Measurements from ENCODE around the gene CASQ1. TPM values are rescaled to one million over a fixed set of nuclear protein-coding genes. Genes with fewer than 3 reads are reported as not detected.

CASQ1 gene
- not detected in 2 replicates for total RNA-seq
- not detected in 2 replicates for polyA plus RNA-seq
- not detected in 2 replicates for polyA plus RNA-seq (2011; cell fraction: cytosol; rRNA removed)
- not detected in 2 replicates for polyA plus RNA-seq (2011; cell fraction: nucleus; rRNA removed)
- polyA plus RNA-seq (2012), result not detected in 2 replicates
- not detected in 2 replicates for polyA minus RNA-seq
- polyA minus RNA-seq (2011; cell fraction: cytosol; rRNA and poly(A)+ RNA removed), result not detected
- polyA minus RNA-seq (2011; cell fraction: nucleus; rRNA and poly(A)+ RNA removed), result not detected in 2 replicates
- not detected for Bru-seq, nascent RNA
- not detected for BruChase-seq, experiment 1, labeled RNA remaining after a 6-hour chase
- not detected for BruChase-seq, experiment 2, labeled RNA remaining after a 2-hour chase
- long read RNA-seq, result 0 reads

DNA sequence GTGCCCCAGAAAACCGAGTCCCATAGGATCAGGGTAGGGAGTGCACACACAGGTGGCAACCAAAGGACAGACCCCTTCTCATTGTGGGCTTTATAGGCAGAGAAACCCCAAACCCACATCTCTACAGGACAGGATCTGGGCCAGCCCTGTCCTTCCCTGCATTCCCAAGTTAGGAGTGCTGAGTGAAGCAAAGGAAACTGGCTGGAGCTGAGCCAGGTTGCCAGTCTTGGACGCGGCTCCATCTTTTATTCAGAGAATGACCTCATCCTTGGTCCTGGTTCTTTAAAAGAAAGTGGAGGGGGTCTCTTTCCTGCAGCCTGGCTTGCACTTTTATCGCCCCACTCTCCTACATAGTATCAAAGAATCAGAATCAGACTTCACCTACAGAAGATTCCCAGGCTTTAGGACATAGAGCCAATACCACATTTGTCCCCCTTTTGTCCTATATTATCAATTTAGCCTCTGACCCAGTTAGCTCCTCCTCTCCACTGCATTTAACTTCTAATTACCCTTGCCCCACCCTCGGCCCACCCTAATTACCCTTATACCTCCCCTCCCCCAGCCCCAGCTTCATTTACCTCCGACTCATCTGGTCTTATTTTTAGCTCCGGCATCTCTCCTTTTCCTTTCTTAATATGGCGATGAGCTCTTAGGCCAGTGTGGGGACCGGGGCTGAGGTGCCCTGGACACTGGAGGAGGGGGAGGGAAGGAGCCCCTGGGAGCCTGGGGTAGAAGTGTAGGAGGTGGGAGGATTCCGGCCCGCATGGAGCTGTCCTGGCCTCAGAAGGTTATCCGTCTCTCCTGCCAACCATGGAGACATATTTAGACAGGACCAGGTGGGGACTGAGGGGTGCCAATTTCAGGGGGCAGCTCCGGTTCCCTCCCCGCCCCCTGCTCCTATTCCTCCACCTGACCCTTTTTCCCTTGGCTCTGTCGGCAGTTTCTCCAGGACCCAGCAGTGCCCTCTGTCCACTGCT lies at the start of gene CASQ1:
CASQ1 (plus strand) TSS at position 927 of the 977 bp plus-strand sequence. CDS start 177 bp downstream, outside the sequence.
- H2AFZ ChIP-seq (ENCODE audit: low read depth, low read length), result peak within 1 kb of the TSS; percentile 22
- no TSS peak for BruUV-seq (replicated peaks)
- H3K27me3 ChIP-seq (ENCODE audit: control insufficient read depth in 2 of 2, insufficient read depth in 2 of 2, low read length in 2 of 2), result peaks cover 0 to 4% of the 10 kb centered on the region in 2 experiments
- ChIA-PET CTCF (interaction anchor here (0.5 to 5.7 kb wide), 17 partner anchors 11 to 373 kb away, joined by 3 to 511 read pairs (median 3); partner anchors contain the start of gene PEX19), POLR2A (no interaction called here)
- H3K27ac ChIP-seq (ENCODE audit: insufficient read depth, low read depth, low read length), result no peak within 1 kb of the TSS
- TF ChIP-seq JUN (IDR thresholded peaks at IDR 0.05; ENCODE audit: borderline replicate concordance, insufficient read depth, insufficient read length, low read depth), result peak; percentile 39
- TF ChIP-seq, protein P1, sequence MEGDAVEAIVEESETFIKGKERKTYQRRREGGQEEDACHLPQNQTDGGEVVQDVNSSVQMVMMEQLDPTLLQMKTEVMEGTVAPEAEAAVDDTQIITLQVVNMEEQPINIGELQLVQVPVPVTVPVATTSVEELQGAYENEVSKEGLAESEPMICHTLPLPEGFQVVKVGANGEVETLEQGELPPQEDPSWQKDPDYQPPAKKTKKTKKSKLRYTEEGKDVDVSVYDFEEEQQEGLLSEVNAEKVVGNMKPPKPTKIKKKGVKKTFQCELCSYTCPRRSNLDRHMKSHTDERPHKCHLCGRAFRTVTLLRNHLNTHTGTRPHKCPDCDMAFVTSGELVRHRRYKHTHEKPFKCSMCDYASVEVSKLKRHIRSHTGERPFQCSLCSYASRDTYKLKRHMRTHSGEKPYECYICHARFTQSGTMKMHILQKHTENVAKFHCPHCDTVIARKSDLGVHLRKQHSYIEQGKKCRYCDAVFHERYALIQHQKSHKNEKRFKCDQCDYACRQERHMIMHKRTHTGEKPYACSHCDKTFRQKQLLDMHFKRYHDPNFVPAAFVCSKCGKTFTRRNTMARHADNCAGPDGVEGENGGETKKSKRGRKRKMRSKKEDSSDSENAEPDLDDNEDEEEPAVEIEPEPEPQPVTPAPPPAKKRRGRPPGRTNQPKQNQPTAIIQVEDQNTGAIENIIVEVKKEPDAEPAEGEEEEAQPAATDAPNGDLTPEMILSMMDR (IDR thresholded peaks at IDR 0.05; ENCODE audit: extremely low read depth in 1 of 2, insufficient read depth in 1 of 2, low read depth in 1 of 2, low read length in 2 of 2), result no peak
- TF ChIP-seq MYC (IDR thresholded peaks at IDR 0.05; ENCODE audit: low read depth, low read length), result no peak
- no peaks in the 10 kb centered on the region for H4K20me1 ChIP-seq (replicated peaks; ENCODE audit: control insufficient read depth, extremely low read depth, insufficient read depth, low read length)
- intact Hi-C loops (cut with micrococcal nuclease) (loop anchor here (1.0 kb wide), 1 partner anchor 28 kb away; no protein-coding TSS in a partner anchor), dilution Hi-C loops (cut with MboI; ENCODE audit: extremely low pct_ligation_motif_present, low sequenced_read_pairs) (no loop called here)
- H3K9ac ChIP-seq (replicated peaks; ENCODE audit: extremely low read depth, insufficient read depth, low read length), result no peak within 1 kb of the TSS
- H3K79me2 ChIP-seq (ENCODE audit: control insufficient read depth, insufficient read depth, low read length), result no peaks in the 10 kb centered on the region
- peak; percentile 67 for DNase-seq (ENCODE audit: low read depth, low spot score)
- no peaks in the 10 kb centered on the region for H3K9me1 ChIP-seq (replicated peaks; ENCODE audit: control insufficient read depth, extremely low read depth, insufficient read depth, low read length)
- H3K4me3 ChIP-seq (replicated peaks in 1 of 3; ENCODE audit: insufficient read depth in 1 of 3, low read depth in 1 of 3, low read length in 3 of 3), result no peak within 1 kb of the TSS
- no peak within 1 kb of the TSS for H3K4me2 ChIP-seq (ENCODE audit: insufficient read depth, low read length)
- H3K4me1 ChIP-seq (ENCODE audit: control insufficient read depth, extremely low read depth, insufficient read depth, low read length), result peaks cover 5% of the 10 kb centered on the region
- FAIRE-seq, result peak; percentile 93
- no peaks in the 10 kb centered on the region for H3K9me3 ChIP-seq (replicated peaks; ENCODE audit: control insufficient read depth, insufficient read depth, low read length)
- H3K36me3 ChIP-seq (ENCODE audit: control insufficient read depth in 2 of 2, extremely low read depth in 1 of 2, insufficient read depth in 2 of 2, low read length in 2 of 2), result no peaks in the 10 kb centered on the region
